Pons (tissue), 1 donor: ENCODE measurements around the gene NEXMIF.
"Not testable (repeated sequence)": the region's sequence is repeated elsewhere in the genome, so short reads cannot be mapped to it uniquely, and the experiment has no call there.

Source experiments
- DNase-seq: peaks from one replicate; pipeline ENCODE4 v3.0.0-alpha.2; 2016; ENCODE audit warnings: low spot score

The NEXMIF gene

DNA sequence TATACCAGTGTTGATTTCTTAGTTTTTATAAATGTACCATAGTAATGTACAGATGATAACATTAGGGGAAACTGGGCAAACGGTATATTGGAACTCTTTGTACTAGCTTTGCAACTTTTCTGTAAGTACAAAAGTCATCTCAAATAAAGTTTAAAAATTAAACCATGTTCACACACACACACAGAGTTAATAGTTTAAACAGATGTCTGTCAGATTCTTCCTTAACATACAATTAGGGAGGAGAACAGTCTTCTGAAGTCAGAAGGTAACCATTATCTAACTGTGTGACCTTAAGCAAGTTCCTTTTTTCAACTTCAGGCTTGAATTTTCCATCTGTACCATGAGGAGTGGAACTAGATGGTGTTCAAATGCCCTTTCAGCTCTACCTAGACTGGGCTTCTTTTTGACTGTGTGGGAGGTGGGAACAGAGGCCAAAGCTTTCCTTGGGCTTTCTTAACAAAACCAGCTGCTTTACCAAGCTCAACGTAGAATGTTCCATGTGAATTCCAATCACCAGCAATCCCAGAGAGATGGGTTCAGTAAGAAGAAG lies 127.8 kb downstream of the NEXMIF start:
- no peak for DNase-seq

DNA sequence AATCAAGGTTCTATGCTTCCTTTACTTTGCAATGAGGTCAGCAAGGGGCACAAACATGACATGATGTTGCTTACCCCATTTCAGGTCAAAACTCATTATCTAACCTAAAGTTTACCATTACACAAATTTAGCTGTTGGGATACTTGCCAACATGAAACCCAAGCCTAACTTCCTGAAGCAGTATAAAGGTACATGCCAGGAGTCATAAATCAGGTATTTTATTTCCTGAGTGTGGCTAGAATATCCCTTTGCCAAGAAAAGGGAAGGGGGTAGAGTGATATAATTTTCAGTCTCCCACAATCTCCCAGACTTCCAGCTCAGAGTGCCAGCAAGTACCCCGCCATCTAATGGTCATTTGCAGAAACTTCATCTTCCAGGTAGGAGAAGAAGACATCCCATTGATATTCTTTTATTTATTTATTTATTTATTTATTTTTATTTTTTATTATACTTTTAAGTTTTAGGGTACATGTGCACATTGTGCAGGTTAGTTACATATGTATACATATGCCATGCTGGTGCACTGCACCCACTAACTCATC lies 136.6 kb downstream of the NEXMIF start:
- DNase-seq = no peak

DNA sequence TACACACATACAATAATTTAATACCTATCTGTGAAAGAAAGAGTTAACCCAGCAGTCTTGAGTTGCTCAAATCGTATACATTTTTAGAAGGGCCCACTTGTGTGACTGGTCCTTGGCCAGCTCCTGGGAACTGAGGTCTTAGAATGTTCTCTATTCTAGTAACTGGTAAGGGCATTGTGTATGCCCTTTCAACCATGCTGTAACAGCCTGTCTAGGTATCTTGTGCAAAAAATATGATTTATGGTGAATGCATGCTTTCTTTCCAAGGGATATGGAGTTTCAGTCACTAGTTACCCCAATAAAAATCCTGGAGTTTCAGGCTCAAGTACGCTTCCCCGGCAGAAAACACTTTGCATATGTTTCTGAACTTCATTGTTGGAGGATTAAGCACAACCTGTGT lies 140.6 kb downstream of the NEXMIF start:
- DNase-seq = no peak

DNA sequence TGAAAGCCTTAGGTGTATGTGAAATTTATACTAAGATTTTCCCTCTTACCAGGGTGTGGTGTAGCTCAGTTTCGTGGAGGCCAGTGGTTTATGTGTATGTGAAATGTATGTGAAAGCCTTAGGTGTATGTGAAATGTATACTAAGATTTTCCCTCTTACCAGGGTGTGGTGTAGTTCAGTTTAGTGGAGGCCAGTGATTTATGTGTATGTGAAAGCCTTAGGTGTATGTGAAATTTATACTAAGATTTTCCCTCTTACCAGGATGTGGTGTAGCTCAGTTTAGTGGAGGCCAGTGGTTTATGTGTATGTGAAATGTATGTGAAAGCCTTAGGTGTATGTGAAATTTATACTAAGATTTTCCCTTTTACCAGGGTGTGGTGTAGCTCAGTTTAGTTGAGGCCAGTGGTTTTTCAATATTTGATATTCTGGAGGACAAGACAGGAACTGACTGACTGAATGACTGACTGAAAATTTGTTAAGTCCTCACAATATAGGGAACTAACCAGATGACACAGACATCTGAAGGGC lies 143.7 kb downstream of the NEXMIF start:
- no peak for DNase-seq

DNA sequence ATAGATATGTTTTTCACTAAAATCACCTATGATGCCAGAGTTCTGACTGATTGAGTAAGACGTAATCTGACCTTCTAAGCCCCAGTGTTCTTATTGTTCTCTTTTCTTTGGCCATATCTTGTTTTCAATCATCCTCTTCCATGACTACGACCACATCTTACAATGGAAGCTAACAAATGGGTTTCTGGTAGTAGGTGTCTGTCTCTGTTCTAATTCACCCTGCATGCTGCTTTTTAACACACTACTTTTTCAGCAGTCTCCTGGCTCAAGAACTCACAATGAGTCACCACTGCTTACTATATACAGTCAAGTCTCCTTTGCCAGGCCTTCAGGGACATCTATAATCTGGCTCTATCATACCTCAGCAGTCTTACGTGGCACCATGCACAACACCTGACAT lies 146.1 kb downstream of the NEXMIF start:
- peak; percentile 0 for DNase-seq

DNA sequence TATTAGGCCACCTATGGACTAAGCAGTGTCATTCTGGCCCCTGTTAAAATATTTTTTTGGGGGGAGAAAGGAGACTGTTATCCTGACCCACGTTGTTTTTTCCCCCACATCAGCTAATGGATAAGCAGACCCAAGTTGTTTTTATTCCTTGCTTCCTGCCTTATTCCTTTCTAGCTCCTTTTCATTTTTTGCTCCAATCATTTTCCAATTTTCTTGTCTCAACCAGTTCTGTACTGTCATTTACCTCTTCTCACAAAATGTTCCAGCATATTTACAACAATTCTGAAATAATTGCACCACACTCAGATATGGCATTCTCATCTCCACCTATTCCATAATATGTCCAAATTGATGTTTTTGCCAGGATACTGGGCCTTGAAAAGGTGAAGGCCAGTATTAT lies 150.3 kb downstream of the NEXMIF start:
- no peak for DNase-seq

DNA sequence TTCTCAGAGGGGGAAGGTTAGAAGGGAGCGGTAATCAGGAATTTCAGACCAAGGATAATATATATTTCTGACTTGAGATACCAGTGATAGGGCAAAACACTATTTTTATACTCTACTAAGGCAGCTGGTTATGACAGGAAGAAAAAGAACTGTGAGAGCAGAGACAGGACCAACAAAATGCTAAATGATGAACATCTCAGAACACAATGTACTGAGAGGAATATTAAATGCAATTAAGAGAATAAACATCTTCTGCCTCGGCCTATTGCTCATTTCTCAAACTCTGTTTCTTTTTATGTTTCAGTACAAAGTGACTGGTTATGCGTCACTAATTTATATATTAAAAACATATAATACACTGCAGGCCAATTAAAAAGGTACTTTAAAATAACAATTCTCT lies 188.8 kb downstream of the NEXMIF start:
- DNase-seq = no peak

DNA sequence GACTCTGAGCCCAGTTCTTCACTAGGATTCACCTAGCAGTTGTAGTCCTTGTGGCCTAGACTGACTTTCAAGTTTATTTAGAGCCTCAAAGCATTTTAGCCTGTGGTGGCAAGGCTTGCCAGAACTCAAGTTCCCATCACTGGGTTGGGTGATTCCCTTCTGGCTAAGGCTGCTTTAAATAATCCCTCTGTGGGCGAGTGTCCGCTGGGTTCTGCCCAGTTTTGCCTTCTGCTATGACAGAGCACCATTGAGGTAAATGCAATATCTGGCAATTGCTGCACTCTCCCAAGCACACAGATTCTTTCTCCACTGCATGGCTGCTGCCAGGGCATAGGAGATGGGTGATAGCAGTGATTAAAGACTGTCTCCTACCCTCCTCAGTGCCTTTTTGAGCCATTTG lies 220.0 kb downstream of the NEXMIF start:
- no peak for DNase-seq

DNA sequence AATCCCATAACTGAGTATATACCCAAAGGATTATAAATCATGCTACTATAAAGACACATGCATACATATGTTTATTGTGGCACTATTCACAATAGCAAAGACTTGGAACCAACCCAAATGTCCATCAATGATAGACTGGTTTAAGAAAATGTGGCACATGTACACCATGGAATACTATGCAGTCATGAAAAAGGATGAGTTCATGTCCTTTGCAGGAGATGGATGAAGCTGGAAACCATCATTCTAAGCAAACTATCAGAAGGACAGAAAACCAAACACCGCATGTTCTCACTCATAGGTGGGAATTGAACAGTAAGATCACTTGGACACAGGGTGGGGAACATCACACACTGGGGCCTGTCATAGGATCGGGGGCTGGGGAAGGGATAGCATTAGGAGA lies 223.9 kb downstream of the NEXMIF start:
- not testable (repeated sequence) for DNase-seq

DNA sequence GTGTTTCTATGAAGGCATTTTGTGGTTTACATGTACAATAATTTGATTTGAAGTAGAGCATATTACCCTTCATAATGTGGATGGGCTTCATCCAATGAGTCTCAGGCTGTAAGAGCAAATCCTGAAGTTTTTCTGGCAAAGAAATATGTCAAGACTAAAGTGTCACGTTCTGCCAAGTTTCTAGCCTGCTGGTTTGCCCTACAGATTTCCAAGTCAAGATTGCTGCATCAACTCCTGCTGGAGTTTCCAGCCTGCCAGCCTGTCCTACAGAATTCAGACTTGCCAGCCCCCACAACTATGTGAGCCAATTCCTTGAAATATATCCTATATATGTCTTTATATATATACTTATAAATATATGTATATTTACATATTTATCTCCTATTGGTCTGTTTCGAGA lies 240.8 kb downstream of the NEXMIF start:
- no peak for DNase-seq
